GM18517 (cell line): ENCODE measurements around the gene LITAF.

Source experiments
- ATAC-seq: cut with Tn5 transposase; IDR thresholded peaks from one replicate; pipeline ENCODE4 v1.9.1; 2021; ENCODE audit warnings: mild to moderate bottlenecking, moderate library complexity; ENCODE audit not compliant: unreplicated experiment

LITAF gene

GRCh38 chr16:11497851-11498289, 88.8 kb downstream of the LITAF start:
- ATAC-seq, result no peak
